ENCODE measurements around the gene RASA2. TPM values are rescaled to one million over a fixed set of nuclear protein-coding genes. Genes with fewer than 3 reads are reported as not detected.
"Not testable (repeated sequence)": the region's sequence is repeated elsewhere in the genome, so short reads cannot be mapped to it uniquely, and the experiment has no call there.

RASA2 gene
- total RNA-seq, 1 donor from 2014 or later: 5.1 TPM

DNA sequence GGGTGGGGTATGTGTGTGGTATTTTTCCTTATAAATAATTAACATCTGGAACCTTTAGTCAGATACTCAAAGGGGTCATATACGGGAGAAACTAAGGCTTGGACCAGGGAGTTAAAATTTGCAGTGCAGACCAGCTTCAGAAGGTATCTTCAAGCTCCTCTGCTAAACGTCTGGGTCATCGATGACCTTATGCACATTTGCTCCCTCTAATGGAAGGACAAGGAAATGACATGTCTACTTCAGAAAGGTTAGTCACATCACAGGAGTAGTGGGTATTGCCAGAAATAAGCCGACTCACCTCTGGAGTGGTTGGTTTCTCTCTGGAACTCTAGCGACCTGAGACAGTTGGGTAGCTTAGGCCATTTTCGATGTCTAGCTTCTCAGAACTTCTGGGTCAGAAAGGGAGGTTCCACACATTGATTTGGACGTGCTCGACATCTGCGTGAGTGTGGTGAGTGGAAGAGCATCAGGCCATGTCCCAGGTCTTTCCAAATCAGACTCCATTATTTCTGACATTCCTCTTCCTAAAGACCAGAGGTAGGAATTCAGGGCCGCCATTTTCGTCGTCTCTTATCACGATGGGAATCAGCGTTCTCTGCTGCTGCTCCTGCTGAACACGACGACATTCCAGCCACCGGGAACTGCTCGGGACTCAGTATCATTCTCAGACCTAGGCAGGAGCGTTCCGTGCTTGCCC, 31.8 kb upstream of the RASA2 start:
- ATAC-seq (peak; percentile 58), DNase-seq (no peak)
- intact Hi-C loops (cut with micrococcal nuclease): loop anchor here (5.0 kb wide), 1 partner anchor 143 kb away; no protein-coding TSS in a partner anchor

DNA sequence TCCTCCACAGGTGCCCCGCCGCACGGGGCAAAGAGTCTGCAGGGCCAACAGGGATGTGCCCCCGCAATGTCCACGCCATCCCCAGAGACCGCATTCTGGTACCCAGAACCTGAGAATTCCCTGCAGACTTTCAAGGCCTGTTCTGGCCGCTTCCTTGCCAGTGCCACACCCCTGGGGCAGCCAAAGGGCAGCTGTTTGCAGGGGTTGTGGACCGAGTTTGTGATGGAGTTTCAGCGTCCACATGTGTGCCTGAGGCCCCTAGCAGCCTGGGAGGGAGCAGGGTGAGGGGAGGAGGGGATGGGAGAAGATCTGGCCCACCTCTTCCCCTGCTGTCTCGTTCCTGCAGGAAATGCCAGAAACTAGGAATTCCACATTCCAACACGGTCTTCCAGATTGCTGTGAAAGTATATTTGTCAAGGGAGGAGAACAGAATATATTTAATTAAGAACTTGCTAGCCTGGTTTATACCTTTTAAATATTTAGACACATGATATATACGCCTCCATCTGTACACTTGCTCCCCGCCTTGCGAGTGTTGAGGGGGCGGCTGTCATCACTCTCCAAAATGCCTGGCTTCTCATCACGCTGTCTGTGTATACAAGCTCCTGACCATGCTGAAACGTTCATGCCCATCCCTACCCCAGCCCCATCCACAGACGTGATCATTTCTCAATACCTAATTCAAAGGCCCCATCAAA, 31.1 kb upstream of the RASA2 start:
- ATAC-seq (no peak), DNase-seq (no peak)
- intact Hi-C loops (cut with micrococcal nuclease): loop anchor here (5.0 kb wide), 1 partner anchor 143 kb away; no protein-coding TSS in a partner anchor

DNA sequence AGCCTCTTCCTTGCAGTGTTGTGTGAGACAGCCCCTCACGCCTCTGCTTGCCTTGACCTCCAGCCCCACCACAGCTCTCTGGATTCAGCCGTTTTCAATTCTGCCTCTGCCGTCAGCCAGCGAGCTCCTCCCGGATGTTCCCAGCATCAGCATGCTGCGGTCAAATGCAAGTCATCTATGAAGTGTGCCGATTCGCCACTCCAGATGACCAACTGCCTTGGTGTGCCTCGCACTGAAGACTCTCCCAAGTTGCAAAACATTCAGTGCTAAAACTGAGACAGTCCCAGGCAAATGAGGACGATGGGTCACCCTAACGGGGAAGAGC, 30.6 kb upstream of the RASA2 start:
- intact Hi-C loops (cut with micrococcal nuclease): loop anchor here (5.0 kb wide), 1 partner anchor 144 kb away; no protein-coding TSS in a partner anchor

DNA sequence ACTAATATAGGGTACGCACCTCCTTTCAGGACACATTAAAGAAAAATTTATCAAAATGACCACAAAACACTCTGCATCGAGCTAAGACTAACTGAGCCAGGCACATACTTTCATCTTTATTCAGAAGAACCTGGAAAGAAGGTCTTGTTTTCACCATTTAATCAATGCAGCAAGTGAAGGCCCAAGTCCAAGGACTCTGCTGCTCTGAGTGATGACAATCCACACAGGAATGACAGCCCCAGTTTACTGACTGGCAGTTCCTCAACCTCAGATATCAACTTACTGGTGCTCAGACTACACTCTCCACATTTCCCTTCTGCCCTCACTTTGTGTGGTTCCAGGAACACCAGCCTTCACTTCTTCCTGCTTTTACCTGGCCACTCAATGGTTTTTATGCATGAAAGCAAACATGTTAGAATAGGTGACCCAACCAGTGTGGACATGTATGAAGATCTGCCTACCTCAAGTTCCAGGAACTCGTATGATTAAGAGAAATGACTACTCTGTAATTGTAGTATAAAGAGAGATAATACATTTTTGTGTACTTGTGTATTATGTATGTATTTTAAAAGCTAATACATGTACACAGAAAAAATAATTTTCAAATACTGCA, 29.1 kb upstream of the RASA2 start:
- DNase-seq: no peak
- no peak for ATAC-seq
- intact Hi-C loops (cut with micrococcal nuclease): loop anchor here (5.0 kb wide), 1 partner anchor 145 kb away; no protein-coding TSS in a partner anchor

More for the DNA sequence above, 30.6 kb upstream of the RASA2 start:
- DNase-seq: no peak
- peak; percentile 5 for ATAC-seq

DNA sequence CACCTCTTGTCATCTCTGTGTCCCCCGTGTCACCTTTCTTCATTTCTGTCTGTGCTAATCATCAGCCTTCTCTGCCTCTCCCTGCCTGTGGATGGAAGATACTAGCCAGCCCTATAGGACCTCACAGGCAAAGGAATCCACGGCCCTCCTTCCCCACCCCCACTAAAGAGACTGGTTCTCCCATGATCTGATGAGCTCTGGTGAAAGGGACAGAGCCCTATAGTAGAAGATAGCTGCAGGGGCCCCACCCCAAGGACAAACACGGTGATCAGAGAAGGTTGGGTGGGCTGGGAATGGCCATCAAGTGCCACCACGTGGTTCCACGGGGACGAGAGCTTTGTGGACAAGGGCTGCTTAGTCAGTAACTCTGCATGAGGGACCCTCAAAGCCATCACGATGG, 27.8 kb upstream of the RASA2 start:
- intact Hi-C loops (cut with micrococcal nuclease): loop anchor here (5.0 kb wide), 1 partner anchor 147 kb away; no protein-coding TSS in a partner anchor
- DNase-seq: no peak
- ATAC-seq: no peak

DNA sequence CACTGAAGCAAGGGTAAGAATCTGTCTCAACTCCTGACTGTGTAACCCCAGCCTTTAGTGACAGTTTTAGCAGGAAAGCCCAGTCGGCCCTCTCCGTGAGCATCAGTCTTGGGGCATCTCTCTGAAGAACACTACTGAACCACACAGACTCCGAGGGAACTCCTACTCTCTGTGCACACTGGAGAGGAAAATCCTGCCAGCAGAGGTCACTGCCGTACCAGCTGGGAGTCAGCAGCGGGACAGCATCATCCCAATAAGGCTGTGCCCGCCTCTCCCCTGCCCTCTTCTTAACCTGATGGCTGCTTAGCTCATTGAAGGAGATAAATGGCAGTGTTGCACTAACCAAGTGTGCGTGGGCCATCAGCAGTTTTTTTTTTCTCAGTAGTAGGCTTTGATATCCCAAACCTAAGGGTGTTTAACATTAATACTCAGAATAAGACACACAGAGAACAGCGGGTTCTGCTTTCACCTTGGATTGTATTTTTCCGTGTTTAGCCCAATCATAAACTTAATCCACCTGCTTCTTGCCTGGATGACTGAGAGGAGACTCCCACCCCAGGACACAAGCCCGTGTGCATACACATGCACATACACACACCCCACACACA, 26.6 kb upstream of the RASA2 start:
- DNase-seq: peak; percentile 89
- ATAC-seq: peak; percentile 97
- intact Hi-C loops (cut with micrococcal nuclease): loop anchor here (5.0 kb wide), 1 partner anchor 102 kb away; no protein-coding TSS in a partner anchor

DNA sequence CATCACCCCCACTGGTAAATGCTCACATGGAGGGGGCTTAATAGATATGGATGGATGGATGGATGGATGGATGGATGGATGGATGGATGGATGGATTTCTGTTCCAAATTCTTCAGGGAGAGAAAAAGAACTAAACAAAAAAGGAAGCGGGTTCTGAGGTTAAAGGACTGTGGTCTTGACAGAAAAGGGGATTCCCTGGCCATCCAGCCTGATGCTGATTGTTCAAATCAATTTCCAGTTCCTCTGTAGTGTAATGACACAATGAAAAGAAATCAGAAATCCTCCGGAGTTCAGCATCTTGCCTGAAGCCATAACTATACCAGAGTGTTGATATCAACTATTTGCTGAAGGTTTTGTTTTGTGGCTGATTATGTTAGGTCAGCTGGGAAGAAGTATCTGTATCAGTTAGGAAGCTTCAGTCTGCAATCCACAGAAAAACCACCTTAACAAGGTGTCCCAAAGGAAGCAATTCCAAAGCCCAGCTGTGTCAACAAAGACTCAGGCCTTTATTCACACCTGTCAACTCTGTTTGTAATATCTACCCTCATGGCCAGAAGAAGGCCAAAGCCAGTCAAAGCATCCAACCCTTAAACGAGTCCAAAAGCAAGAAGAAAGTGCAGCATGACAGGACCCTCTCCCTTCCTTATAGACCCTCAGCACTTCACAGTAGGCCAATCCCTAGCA, 24.5 kb upstream of the RASA2 start:
- no peak for DNase-seq
- ATAC-seq: no peak
- intact Hi-C loops (cut with micrococcal nuclease): loop anchor here (5.0 kb wide), 1 partner anchor 100 kb away; no protein-coding TSS in a partner anchor

DNA sequence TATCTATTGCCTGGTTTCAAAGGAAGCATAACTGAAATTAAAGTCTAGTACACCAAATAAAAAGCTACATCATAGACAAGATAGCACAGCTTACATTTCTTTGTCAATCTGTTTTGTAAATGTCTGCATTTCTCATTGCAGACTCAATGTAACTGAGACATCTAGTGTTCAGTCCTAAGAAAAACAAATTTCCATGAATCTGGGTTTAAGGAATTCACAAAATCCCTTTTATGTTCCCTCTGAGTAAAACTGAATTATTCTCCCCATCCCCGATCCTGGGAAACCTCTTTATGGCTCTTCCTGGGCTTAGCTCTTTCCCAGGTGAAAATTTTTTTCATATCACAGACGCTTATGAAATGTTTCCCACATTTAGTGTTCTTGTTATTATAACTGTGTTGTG, 21.6 kb upstream of the RASA2 start:
- no peak for ATAC-seq
- DNase-seq: no peak
- intact Hi-C loops (cut with micrococcal nuclease): no loop called here

DNA sequence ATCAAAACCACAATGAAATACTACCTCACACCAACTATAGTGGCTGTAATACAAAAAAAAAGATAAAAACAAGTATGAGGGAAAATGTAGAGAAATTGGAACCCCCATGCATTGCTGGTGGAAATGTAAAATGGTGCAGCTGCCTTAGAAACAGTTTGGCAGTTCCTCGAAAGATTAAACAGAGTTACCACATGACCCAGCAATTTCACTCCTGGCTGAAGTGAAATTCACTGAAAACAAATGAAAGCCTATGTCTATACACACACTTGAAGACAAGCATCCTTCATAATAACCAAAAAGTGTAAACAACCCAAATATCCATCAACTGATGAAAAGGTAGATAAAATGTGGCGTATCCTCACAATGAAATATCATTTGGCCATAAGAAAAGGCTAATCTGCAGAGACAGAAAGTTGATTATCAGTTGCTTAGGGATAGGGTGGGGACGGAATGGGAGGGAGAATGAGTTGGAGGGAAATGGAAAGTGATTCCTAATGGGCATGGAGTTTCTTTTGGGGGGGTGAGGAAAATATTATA, 20.1 kb upstream of the RASA2 start:
- intact Hi-C loops (cut with micrococcal nuclease): no loop called here
- no peak for ATAC-seq
- DNase-seq: no peak

DNA sequence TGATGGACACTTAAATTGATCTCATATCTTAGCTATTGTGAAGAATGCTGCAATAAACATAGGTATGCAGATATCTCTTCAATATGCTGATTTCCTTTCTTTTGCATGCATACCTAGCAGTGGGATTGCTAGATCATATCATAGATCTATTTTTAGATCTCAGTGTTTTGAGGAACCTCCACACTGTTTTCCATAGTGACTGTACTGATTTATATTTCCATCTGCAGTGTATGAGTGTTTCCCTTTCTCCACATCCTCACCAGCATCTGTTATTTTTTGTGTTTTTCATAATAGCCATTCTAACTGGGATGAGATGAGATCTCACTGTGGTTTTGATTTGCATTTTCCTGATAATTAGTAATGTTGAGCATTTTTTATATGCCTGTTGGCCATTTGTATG, 17.1 kb upstream of the RASA2 start:
- DNase-seq: no peak
- ATAC-seq: no peak
- intact Hi-C loops (cut with micrococcal nuclease): loop anchor here (5.0 kb wide), 1 partner anchor 98 kb away; no protein-coding TSS in a partner anchor

DNA sequence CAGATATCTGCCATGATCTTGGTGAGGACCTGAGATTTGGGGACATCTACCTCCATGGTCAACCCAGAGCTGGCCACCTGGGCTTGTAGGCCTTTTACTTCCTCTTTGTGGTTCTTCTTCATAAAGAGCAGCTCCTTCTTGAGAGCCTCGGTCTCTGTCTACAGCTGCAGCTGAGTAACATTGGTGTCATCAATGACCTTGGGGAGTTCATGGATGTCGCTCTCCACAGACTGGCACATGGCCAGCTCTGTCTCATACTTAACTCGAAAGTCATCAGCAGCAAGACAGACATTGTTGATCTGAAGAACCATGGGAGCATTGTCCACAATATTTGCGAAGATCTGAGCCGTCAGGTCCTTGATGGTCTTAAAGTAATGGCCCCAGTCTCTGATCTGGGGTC, 15.7 kb upstream of the RASA2 start:
- DNase-seq: no peak
- intact Hi-C loops (cut with micrococcal nuclease): loop anchor here (5.0 kb wide), 1 partner anchor 96 kb away; no protein-coding TSS in a partner anchor
- ATAC-seq: no peak

DNA sequence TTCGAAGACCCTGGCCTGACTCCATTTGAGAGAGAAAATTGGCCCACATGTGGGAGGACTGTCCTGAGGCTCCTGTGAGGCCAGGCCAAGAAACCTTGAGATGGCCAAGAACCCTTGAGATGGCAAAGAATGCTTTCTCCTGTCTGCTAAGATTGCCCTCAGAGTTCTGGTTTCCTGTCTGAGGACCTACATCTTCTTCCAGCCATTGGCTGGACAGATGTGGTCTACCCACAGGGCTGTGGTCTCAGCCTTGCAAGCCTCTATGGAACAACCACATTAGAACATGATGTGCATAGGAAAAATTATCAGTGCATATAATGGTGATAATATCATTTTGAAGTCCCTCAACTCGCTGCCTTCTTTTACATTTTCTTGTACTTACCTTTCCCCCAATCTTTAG, 10.8 kb upstream of the RASA2 start:
- ATAC-seq (no peak), DNase-seq (no peak)
- intact Hi-C loops (cut with micrococcal nuclease): no loop called here

DNA sequence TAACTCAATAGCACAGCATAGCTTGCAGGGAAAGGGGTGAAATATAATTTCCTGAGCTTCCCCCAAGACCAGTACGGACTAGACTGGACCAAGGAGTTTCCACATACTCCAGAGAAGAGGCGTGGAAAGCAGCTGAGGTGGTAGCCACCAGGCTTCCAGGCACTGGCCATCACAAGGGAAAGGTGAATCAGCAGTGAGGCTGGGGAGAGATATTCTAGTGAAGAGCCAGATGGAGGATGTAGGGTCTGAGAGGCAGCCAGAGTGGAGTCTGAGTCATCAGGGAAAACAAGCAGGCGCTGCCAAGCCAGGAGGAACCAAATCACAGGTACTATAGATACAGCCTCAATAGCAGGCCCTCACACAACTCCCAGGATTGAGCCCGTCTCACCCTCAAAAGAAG, 9.6 kb upstream of the RASA2 start:
- intact Hi-C loops (cut with micrococcal nuclease): no loop called here
- no peak for ATAC-seq
- DNase-seq: no peak

DNA sequence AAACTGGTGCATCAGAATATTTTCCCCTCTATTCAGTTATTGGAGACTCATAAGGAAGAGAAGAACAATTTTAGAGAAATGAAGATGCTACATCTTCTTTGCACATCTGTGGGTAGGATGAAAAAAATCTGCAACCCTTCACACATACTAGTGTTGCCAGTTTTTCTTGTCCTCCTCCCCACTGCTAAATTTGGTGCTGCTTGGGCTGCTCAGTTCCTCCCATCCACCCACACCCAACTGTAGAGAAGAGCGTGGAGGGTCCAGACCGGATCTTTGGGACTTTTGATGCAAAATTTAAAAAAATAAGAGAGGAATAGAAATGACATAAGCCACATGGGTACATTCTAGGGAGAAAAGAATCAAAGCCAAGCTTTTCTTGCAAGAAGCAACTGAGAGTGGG, 8.7 kb upstream of the RASA2 start:
- ATAC-seq: no peak
- no peak for DNase-seq
- intact Hi-C loops (cut with micrococcal nuclease): no loop called here

DNA sequence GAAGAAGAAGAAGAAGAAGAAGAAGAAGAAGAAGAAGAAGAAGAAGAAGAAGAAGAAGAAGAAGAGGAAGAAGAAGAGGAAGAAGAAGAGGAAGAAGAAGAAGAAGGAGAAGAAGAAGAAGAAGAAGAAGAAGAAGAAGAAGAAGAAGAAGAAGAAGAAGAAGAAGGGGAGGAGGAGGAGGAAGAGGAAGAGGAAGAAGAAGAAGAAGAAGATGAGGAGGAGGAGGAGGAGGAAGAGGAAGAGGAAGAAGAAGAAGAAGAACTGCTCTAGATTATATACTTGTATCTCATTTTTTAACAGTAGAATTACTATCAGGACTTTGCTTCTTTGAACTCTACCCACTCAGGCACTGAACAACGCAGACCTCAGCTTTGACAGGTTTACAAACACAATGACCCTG, 8.0 kb upstream of the RASA2 start:
- ATAC-seq; intact Hi-C loops (cut with micrococcal nuclease); DNase-seq: not testable (repeated sequence)

DNA sequence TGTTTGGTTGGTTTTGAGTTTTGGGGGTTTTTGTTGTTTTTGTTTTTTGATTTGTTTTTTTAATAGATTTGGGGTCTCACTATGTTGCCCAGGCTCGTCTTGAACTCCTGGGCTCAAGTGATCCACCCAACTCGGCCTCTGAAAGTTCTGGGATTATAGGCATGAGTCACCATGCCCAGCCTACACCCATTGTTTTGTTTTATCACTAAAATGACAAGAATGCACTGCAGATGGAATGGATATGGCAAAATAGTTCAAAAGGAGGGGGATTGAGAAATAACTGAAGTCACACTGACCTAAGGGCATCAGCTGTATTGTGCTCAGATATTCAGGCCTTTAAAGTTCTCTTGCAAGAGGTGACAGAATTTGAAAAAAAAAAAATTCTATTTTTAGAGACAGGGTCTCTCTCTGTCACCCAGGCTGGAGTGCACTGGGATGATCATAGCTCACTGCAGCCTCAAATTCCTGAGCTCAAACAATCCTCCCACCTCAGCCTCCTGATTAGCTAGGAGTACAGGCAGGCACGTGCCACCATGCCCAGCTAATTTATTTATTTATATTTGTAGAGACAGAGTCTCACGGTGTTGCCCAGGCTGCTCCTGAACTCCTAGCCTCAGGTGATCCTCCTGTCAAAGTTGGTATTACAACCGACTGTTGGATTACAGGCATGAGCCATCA, 4.4 kb upstream of the RASA2 start:
- ATAC-seq (no peak), DNase-seq (no peak)
- intact Hi-C loops (cut with micrococcal nuclease): no loop called here

DNA sequence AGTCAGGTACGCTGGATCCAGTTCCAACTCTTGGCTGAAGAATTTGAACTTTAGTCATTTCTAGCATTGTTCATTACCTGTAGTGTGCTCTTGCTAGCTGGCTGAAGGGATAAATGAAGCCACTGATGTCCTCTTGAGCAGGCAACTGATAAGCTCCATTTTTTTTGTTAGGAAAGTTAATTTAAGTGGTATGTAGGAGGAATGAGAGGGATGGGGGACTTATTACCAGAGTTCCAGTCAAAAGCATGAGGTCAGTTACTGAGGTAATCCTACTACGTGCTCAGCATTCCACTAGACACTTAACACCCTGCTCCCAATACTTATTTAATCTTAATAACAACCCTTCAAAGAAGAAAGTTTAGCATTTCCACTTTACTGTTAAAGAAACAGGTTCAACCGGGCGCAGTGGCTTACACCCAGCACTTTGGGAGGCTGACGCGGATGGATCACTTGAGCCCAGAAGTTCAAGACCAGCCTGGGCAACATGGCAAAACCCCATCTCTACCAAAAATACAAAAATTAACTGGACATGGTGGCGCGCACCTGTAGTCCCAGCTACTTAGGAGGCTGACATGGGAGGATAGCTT, 2.0 kb upstream of the RASA2 start:
- ATAC-seq (no peak), DNase-seq (no peak)
- intact Hi-C loops (cut with micrococcal nuclease): no loop called here
